22Rv1 (cell line): ENCODE measurements around the gene MAMLD1.

Experiments used
- ZFX ChIP-seq: fragments of 450-650 bp; IDR thresholded peaks from 2 replicates; pipeline ENCODE4 v1.6.1; 2017; ENCODE audit warnings: antibody characterized with exemption, borderline replicate concordance
- TF ChIP-seq, protein P1 (sequence below): fragments of 450-650 bp; IDR thresholded peaks from 2 replicates; pipeline ENCODE4 v1.5.1; 2017; ENCODE audit warnings: mild to moderate bottlenecking

DNA sequence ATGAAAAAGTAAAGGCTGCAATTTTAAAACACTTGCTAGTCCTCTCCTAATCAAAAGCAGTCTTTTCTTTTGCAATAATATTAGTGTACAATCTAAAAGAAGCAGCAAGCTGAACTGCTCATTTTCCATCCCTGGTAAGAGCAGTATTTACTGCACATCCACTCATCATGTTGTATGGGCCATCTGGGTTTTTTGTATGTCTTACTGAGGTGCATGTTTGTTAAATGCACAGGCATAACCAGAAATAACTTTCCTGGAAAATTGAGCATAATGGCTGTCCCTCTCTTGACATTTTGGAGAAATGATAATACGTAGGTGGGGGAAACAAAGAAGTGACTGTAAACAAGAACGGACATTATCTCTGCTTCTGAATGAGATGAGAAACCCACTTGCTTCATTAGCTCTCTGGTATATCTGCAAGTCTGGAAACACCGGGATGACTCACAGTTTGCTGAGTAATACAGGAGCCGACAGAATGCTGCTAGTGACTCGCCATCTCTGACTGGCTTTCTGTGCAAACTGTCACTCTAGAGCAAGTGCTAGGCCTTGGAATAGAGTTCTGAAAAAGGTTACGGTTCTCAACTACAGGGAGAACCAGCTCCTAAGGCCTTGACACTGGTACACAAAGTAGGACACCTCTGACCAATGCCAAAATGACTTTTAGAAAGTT lies 119.6 kb downstream of the MAMLD1 start:
- TF ChIP-seq, protein P1, sequence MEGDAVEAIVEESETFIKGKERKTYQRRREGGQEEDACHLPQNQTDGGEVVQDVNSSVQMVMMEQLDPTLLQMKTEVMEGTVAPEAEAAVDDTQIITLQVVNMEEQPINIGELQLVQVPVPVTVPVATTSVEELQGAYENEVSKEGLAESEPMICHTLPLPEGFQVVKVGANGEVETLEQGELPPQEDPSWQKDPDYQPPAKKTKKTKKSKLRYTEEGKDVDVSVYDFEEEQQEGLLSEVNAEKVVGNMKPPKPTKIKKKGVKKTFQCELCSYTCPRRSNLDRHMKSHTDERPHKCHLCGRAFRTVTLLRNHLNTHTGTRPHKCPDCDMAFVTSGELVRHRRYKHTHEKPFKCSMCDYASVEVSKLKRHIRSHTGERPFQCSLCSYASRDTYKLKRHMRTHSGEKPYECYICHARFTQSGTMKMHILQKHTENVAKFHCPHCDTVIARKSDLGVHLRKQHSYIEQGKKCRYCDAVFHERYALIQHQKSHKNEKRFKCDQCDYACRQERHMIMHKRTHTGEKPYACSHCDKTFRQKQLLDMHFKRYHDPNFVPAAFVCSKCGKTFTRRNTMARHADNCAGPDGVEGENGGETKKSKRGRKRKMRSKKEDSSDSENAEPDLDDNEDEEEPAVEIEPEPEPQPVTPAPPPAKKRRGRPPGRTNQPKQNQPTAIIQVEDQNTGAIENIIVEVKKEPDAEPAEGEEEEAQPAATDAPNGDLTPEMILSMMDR, result no peak
- TF ChIP-seq ZFX, result no peak
